ENCODE data around the gene COMP. TPM values are rescaled to one million over a fixed set of nuclear protein-coding genes. Genes with fewer than 3 reads are reported as not detected.

The COMP gene
- total RNA-seq, 1 donor from 2014 or later: 21.2 TPM

Other genes starting within 250 kb of the COMP start
- 176 TPM for gene FKBP8, start 247.7 kb downstream of the COMP start, total RNA-seq
- 90.9 TPM for gene KXD1, start 233.4 kb downstream of the COMP start, total RNA-seq
- gene UBA52, start 219.4 kb downstream of the COMP start, total RNA-seq: 959 TPM
- gene REX1BD, start 202.5 kb downstream of the COMP start, total RNA-seq: 52.7 TPM
- gene CRLF1, start 184.5 kb downstream of the COMP start, total RNA-seq: 30.7 TPM
- 2.0 TPM for gene TMEM59L, start 178.4 kb downstream of the COMP start, total RNA-seq
- 17.1 TPM for gene KLHL26, start 154.3 kb downstream of the COMP start, total RNA-seq
- 13.9 TPM for gene CRTC1, start 107.6 kb downstream of the COMP start, total RNA-seq
- gene UPF1, start 40.7 kb upstream of the COMP start, total RNA-seq: 53.8 TPM
- 0.45 TPM for gene CERS1, start 104.9 kb upstream of the COMP start, total RNA-seq
- gene COPE, start 128.1 kb upstream of the COMP start, total RNA-seq: 147 TPM
- 49.1 TPM for gene DDX49, start 128.4 kb upstream of the COMP start, total RNA-seq
- 31.5 TPM for gene HOMER3, start 149.9 kb upstream of the COMP start, total RNA-seq
- gene SUGP2, start 242.2 kb upstream of the COMP start, total RNA-seq: 58.8 TPM
- gene ARMC6, start 242.3 kb upstream of the COMP start, total RNA-seq: 18.1 TPM